ENCODE data around the gene MAP2K3.

MAP2K3 gene

DNA sequence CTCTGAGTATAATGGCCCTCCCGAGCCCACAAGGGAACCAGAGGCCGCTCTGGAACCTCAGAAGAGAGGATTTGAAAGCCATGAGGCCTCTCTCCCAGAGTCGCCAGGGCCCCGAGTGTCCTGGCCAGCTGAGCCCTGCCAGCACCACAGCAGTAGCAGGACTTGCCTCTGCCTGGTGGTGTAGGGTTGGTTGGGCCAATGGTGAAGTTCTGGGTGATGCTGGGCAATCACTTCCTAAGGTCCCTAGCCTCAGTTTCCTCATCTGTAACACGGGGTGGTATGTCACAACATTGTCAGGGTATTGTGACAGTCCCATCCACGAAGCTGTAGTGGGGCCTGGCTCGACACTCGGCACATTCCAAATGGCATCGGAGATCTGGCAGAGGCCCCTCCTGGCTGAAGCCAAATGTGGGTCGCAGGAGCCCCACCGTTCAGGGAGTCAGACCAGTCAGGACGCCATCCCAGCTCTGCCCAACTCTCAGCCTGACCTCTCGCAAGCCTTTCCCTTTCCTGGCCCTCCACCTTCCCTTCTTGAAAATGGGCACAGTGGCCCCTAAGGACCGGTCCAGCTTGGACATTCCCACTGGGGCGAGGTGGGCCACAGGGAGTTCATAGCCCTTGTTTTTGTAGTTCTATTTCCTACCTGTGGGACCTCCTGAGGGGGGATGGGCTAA lies 33.0 kb upstream of the MAP2K3 start:
- TF ChIP-seq, protein P1, sequence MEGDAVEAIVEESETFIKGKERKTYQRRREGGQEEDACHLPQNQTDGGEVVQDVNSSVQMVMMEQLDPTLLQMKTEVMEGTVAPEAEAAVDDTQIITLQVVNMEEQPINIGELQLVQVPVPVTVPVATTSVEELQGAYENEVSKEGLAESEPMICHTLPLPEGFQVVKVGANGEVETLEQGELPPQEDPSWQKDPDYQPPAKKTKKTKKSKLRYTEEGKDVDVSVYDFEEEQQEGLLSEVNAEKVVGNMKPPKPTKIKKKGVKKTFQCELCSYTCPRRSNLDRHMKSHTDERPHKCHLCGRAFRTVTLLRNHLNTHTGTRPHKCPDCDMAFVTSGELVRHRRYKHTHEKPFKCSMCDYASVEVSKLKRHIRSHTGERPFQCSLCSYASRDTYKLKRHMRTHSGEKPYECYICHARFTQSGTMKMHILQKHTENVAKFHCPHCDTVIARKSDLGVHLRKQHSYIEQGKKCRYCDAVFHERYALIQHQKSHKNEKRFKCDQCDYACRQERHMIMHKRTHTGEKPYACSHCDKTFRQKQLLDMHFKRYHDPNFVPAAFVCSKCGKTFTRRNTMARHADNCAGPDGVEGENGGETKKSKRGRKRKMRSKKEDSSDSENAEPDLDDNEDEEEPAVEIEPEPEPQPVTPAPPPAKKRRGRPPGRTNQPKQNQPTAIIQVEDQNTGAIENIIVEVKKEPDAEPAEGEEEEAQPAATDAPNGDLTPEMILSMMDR (IDR thresholded peaks at IDR 0.05; ENCODE audit: low read depth, low read length) = no peak
- Histone ChIP-seq H3K27ac (no peak overlapping the region), H3K27me3 (ENCODE audit: insufficient read depth, low read depth, severe bottlenecking) (no peaks in the 10 kb centered on the region), H3K9me3 (ENCODE audit: severe bottlenecking) (no peaks in the 10 kb centered on the region), H3K36me3 (no peaks in the 10 kb centered on the region), H3K4me3 (ENCODE audit: low read depth, low read length) (no peak overlapping the region)
- no peak for DNase-seq

DNA sequence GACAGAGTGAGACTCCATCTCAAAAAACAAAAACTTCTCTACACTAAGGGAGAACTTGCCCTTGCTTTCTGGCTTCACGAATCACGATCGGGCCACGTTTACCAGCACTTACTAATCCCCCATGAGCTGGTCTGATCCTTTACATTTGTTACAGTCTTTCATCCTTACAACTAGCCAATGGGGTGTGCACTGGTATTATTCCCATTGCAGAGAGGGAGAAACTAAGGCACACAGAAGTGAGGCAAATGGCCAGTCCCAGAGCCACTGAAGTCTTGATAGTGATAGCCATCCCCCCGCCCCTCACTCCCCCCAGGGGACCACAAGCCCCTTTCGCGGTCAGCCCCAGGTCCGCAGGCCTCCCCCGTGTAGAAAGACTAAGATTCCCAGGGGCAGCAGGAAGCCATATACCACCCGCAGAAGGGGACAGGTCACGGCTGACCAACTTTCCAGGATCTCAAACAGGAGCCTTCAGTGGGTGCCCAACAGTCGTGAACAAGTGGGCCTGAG lies 32.2 kb upstream of the MAP2K3 start:
- no peak overlapping the region for H3K27ac ChIP-seq
- H3K27me3 ChIP-seq (ENCODE audit: insufficient read depth, low read depth, severe bottlenecking) = no peaks in the 10 kb centered on the region
- no peaks in the 10 kb centered on the region for H3K9me3 ChIP-seq (ENCODE audit: severe bottlenecking)
- TF ChIP-seq, protein P1 (IDR thresholded peaks at IDR 0.05; ENCODE audit: low read depth, low read length) = no peak
- H3K36me3 ChIP-seq = no peaks in the 10 kb centered on the region
- DNase-seq = no peak
- peak overlapping the region; percentile 33 for H3K4me3 ChIP-seq (ENCODE audit: low read depth, low read length)

DNA sequence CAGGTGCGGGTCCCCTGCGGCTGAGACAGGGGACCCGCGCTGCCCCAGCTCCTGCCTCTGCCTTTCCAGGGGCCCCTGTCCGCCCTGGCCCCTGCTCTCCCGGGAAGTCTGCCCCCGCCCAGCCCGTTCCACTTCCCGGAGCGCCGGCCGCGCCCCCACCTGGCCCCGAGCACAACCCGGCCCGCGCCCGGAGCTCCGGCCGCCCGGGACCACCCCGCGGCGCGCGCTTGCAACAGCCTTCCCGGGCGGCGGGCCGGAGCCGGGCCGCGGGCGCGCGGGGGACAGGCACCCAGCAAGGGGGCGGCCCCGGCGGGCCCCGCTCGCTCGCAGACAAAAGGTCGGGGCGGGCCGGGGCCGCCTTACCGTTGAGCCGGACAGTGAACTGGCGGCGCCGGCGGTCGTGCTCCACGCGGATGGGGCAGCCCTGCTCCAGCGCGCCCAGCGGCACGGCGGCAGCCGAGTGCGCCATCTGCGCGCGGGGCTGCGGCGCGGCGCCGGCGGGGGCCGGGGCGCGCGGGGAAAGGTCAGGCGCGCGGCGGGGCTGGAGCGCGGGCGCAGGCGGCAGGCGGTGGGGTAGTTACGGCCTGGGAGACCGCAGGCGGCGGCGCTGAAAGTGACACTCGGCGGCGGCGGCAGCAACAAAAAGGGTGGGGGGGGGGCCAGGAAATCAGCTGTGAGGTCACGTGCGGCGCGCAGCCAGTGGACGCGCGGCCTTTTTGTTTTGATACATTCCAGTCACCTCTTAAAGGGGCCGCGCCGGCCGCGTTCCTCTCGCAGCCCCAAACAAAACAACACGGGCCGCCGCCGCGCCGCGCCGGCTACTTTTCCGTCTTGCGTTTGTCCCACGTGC lies 31.5 kb upstream of the MAP2K3 start, which contains the start of gene NATD1:
TSS of gene NATD1 (minus strand) at position 615 of the 850 bp plus-strand sequence. CDS start at position 469, 146 bp downstream.
- H3K36me3 ChIP-seq = no peaks in the 10 kb centered on the region
- TF ChIP-seq, protein P1 (IDR thresholded peaks at IDR 0.05; ENCODE audit: low read depth, low read length) = no peak
- H3K27me3 ChIP-seq (ENCODE audit: insufficient read depth, low read depth, severe bottlenecking) = no peaks in the 10 kb centered on the region
- DNase-seq = peak; percentile 78
- no peak within 1 kb of the TSS for H3K27ac ChIP-seq
- H3K9me3 ChIP-seq (ENCODE audit: severe bottlenecking) = no peaks in the 10 kb centered on the region
- H3K4me3 ChIP-seq (ENCODE audit: low read depth, low read length) = peak within 1 kb of the TSS; percentile 66

DNA sequence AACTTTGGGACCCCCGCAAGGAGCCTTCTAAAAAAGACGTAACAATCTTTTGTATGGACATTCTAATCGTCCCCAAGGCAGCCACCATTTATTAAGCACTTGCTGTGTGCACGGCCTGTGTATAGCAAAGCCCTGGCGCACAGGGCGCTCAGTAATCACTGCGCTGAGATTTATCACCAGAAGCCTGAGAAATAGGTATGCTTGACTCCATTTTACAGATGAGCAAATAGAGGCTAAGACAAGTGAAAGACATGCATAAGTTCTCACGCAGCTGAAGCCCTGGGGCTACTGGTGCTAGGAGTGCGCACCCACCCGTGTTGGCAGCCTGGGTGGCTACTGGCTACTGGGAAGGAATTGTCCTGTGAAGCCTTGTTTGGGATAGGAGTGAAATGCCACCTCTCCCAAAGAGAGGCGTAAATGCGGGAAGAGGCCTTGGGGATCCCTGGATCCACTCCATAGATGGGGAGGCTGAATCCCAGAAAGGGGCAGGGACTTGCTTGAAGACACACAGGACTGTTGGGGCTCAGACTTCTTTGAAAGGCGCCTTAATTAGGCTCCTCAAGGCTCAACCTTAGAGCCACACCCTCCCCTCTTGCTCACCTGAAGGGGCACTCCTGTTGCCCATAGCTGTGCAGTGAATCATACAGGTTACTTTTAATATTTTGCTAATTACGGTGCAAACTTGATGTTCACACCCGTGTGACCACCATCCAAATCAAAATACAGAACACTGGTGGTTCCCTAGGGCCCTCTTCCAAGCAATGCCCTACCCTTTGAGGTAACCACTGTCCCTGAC lies 30.7 kb upstream of the MAP2K3 start:
- no peaks in the 10 kb centered on the region for H3K36me3 ChIP-seq
- H3K9me3 ChIP-seq (ENCODE audit: severe bottlenecking) = no peaks in the 10 kb centered on the region
- no peaks in the 10 kb centered on the region for H3K27me3 ChIP-seq (ENCODE audit: insufficient read depth, low read depth, severe bottlenecking)
- peak overlapping the region; percentile 66 for H3K4me3 ChIP-seq (ENCODE audit: low read depth, low read length)
- H3K27ac ChIP-seq = no peak overlapping the region
- TF ChIP-seq, protein P1 (IDR thresholded peaks at IDR 0.05; ENCODE audit: low read depth, low read length) = no peak
- no peak for DNase-seq

DNA sequence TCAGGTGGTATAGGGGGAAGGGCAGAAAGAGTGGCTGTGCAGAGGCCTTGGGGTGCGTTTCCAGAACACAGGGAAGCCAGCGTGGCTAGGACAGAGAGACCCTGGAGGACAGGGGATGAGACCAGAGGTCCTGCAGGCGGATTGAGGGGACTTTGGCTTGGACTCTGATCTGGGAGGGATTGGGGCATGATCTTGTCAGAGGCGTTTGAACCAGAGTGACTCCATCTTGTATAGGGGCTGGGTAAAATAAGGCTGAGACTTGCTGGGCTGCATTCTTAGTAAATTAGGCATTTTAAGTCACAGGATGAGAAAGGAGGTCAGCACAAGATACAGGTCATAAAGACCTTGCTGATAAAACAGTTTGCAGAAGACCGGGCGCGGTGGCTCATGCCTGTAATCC lies 25.9 kb upstream of the MAP2K3 start:
- no peak for DNase-seq
- Histone ChIP-seq H3K27me3 (ENCODE audit: insufficient read depth, low read depth, severe bottlenecking) (no peaks in the 10 kb centered on the region), H3K27ac (no peak overlapping the region), H3K9me3 (ENCODE audit: severe bottlenecking) (no peaks in the 10 kb centered on the region), H3K4me3 (ENCODE audit: low read depth, low read length) (no peak overlapping the region), H3K36me3 (no peaks in the 10 kb centered on the region)
- TF ChIP-seq, protein P1 (IDR thresholded peaks at IDR 0.05; ENCODE audit: low read depth, low read length) = no peak

Data from WERI-Rb-1 (cell line).